Testis (tissue), 2 donors: Measurements from ENCODE around the gene RIPPLY3.

Source experiments
- CTCF ChIP-seq, 3 experiments: fragments of 450-650 bp in 2 of 3; fragments of 200-600 bp in 1 of 3; sonication (generic) in 1 of 3; IDR thresholded peaks; one replicate each; pipeline ENCODE4 v1.5.1; 2016 to 2019; ENCODE audit warnings: antibody characterized with exemption in 3 of 3, mild to moderate bottlenecking in 2 of 3, moderate library complexity in 1 of 3
- POLR2A ChIP-seq: fragments of 450-650 bp; IDR thresholded peaks from one replicate; pipeline ENCODE4 v1.6.1; 2017; ENCODE audit warnings: antibody characterized with exemption, mild to moderate bottlenecking, moderate library complexity

GRCh38 chr21:37030864-37031263 lies 24.4 kb downstream of the RIPPLY3 start:
- TF ChIP-seq CTCF (IDR thresholded peaks at IDR 0.05) (no peak), POLR2A (no peak)
